ENCODE measurements around the gene CABLES1. TPM values are rescaled to one million over a fixed set of nuclear protein-coding genes. Genes with fewer than 3 reads are reported as not detected.

Gene CABLES1
- total RNA-seq, 2 experiments from 2014 or later: 1.2 to 1.4 TPM

- peaks cover 26% of the 10 kb centered on the region for H3K4me1 Mint-ChIP-seq
- ATAC-seq (ENCODE audit: low read depth): no peak
- H3K4me3 Mint-ChIP-seq: no peak overlapping the region
- POLR2A ChIA-PET: no interaction called here
- H3K9me3 Mint-ChIP-seq: peaks cover 5% of the 10 kb centered on the region
- DNase-seq: no peak
- H3K27ac Mint-ChIP-seq: no peak overlapping the region
- peaks cover 1% of the 10 kb centered on the region for H3K27me3 Mint-ChIP-seq
- peaks cover 7% of the 10 kb centered on the region for H3K36me3 Mint-ChIP-seq
Measured at GRCh38 chr18:23226391-23226790, 91.1 kb downstream of the CABLES1 start.

- peaks cover 1% of the 10 kb centered on the region for H3K27me3 Mint-ChIP-seq
- no peak overlapping the region for H3K4me3 Mint-ChIP-seq
- no peak overlapping the region for H3K27ac Mint-ChIP-seq
- ATAC-seq (ENCODE audit: low read depth) (no peak), DNase-seq (no peak)
- peaks cover 33% of the 10 kb centered on the region for H3K4me1 Mint-ChIP-seq
- H3K9me3 Mint-ChIP-seq: peaks cover 5% of the 10 kb centered on the region
- POLR2A ChIA-PET: no interaction called here
- peaks cover 10% of the 10 kb centered on the region for H3K36me3 Mint-ChIP-seq
Measured at GRCh38 chr18:23226930-23227725, 91.8 kb downstream of the CABLES1 start.

- DNase-seq (no peak), ATAC-seq (ENCODE audit: low read depth) (no peak)
- H3K9me3 Mint-ChIP-seq: peaks cover 5% of the 10 kb centered on the region
- H3K36me3 Mint-ChIP-seq: peaks cover 13% of the 10 kb centered on the region
- no peak overlapping the region for H3K4me3 Mint-ChIP-seq
- H3K27ac Mint-ChIP-seq: no peak overlapping the region
- peaks cover 1% of the 10 kb centered on the region for H3K27me3 Mint-ChIP-seq
- H3K4me1 Mint-ChIP-seq: peaks cover 36% of the 10 kb centered on the region
- POLR2A ChIA-PET: no interaction called here
Measured at GRCh38 chr18:23227726-23228070, 92.4 kb downstream of the CABLES1 start.

- ATAC-seq (ENCODE audit: low read depth): peak; percentile 52
- DNase-seq: no peak
- Mint-ChIP-seq H3K27me3 (peaks cover 1% of the 10 kb centered on the region), H3K36me3 (peaks cover 15% of the 10 kb centered on the region), H3K4me3 (peak overlapping the region; percentile 65), H3K27ac (peak overlapping the region; percentile 92), H3K9me3 (peaks cover 5% of the 10 kb centered on the region), H3K4me1 (peaks cover 38% of the 10 kb centered on the region)
- POLR2A ChIA-PET: interaction anchor here (0.6 to 1.2 kb wide), 5 partner anchors 9 to 157 kb away, joined by 3 to 8 read pairs (median 4); no protein-coding TSS in a partner anchor
Measured at GRCh38 chr18:23228102-23229061, 93.1 kb downstream of the CABLES1 start.

- H3K27ac Mint-ChIP-seq: peak overlapping the region; percentile 69
- H3K36me3 Mint-ChIP-seq: peaks cover 15% of the 10 kb centered on the region
- DNase-seq: no peak
- no peaks in the 10 kb centered on the region for H3K27me3 Mint-ChIP-seq
- H3K9me3 Mint-ChIP-seq: peaks cover 5% of the 10 kb centered on the region
- no peak overlapping the region for H3K4me3 Mint-ChIP-seq
- peaks cover 39% of the 10 kb centered on the region for H3K4me1 Mint-ChIP-seq
- POLR2A ChIA-PET: no interaction called here
- ATAC-seq (ENCODE audit: low read depth): no peak
Measured at GRCh38 chr18:23229472-23229871, 94.2 kb downstream of the CABLES1 start.

- H3K9me3 Mint-ChIP-seq: peaks cover 5% of the 10 kb centered on the region
- ATAC-seq (ENCODE audit: low read depth) (no peak), DNase-seq (no peak)
- H3K36me3 Mint-ChIP-seq: peaks cover 15% of the 10 kb centered on the region
- no peaks in the 10 kb centered on the region for H3K27me3 Mint-ChIP-seq
- peak overlapping the region; percentile 81 for H3K27ac Mint-ChIP-seq
- POLR2A ChIA-PET: no interaction called here
- peaks cover 41% of the 10 kb centered on the region for H3K4me1 Mint-ChIP-seq
- H3K4me3 Mint-ChIP-seq: peak overlapping the region; percentile 49
Measured at GRCh38 chr18:23230686-23231085, 95.4 kb downstream of the CABLES1 start.

GRCh38 chr18:23231340-23232021 is 96.2 kb downstream of the CABLES1 start:
- POLR2A ChIA-PET: no interaction called here
- peak overlapping the region; percentile 52 for H3K4me3 Mint-ChIP-seq
- H3K9me3 Mint-ChIP-seq: peaks cover 5% of the 10 kb centered on the region
- H3K4me1 Mint-ChIP-seq: peaks cover 39% of the 10 kb centered on the region
- ATAC-seq (ENCODE audit: low read depth): peak; percentile 92
- peak overlapping the region; percentile 89 for H3K27ac Mint-ChIP-seq
- H3K27me3 Mint-ChIP-seq: no peaks in the 10 kb centered on the region
- peaks cover 15% of the 10 kb centered on the region for H3K36me3 Mint-ChIP-seq
- peak; percentile 55 for DNase-seq

GRCh38 chr18:23232331-23232730 is 97.0 kb downstream of the CABLES1 start:
- no peak for ATAC-seq (ENCODE audit: low read depth)
- H3K27me3 Mint-ChIP-seq: no peaks in the 10 kb centered on the region
- peaks cover 41% of the 10 kb centered on the region for H3K4me1 Mint-ChIP-seq
- DNase-seq: no peak
- peak overlapping the region; percentile 55 for H3K27ac Mint-ChIP-seq
- peaks cover 4% of the 10 kb centered on the region for H3K9me3 Mint-ChIP-seq
- H3K36me3 Mint-ChIP-seq: peaks cover 15% of the 10 kb centered on the region
- POLR2A ChIA-PET: no interaction called here
- H3K4me3 Mint-ChIP-seq: no peak overlapping the region

- no peak overlapping the region for H3K4me3 Mint-ChIP-seq
- H3K27ac Mint-ChIP-seq: peak overlapping the region; percentile 6
- peaks cover 12% of the 10 kb centered on the region for H3K36me3 Mint-ChIP-seq
- POLR2A ChIA-PET: no interaction called here
- ATAC-seq (ENCODE audit: low read depth) (no peak), DNase-seq (no peak)
- H3K4me1 Mint-ChIP-seq: peaks cover 45% of the 10 kb centered on the region
- H3K9me3 Mint-ChIP-seq: peaks cover 2% of the 10 kb centered on the region
- H3K27me3 Mint-ChIP-seq: no peaks in the 10 kb centered on the region
Measured at GRCh38 chr18:23234619-23235018, 99.3 kb downstream of the CABLES1 start.

GRCh38 chr18:23235336-23235735 is 100.1 kb downstream of the CABLES1 start:
- no peak for ATAC-seq (ENCODE audit: low read depth)
- POLR2A ChIA-PET: no interaction called here
- no peaks in the 10 kb centered on the region for H3K27me3 Mint-ChIP-seq
- peaks cover 41% of the 10 kb centered on the region for H3K4me1 Mint-ChIP-seq
- no peak for DNase-seq
- no peaks in the 10 kb centered on the region for H3K9me3 Mint-ChIP-seq
- peak overlapping the region; percentile 52 for H3K27ac Mint-ChIP-seq
- peaks cover 12% of the 10 kb centered on the region for H3K36me3 Mint-ChIP-seq
- H3K4me3 Mint-ChIP-seq: no peak overlapping the region

- no peaks in the 10 kb centered on the region for H3K27me3 Mint-ChIP-seq
- H3K9me3 Mint-ChIP-seq: no peaks in the 10 kb centered on the region
- peaks cover 9% of the 10 kb centered on the region for H3K36me3 Mint-ChIP-seq
- H3K4me1 Mint-ChIP-seq: peaks cover 39% of the 10 kb centered on the region
- POLR2A ChIA-PET: no interaction called here
- no peak overlapping the region for H3K4me3 Mint-ChIP-seq
- ATAC-seq (ENCODE audit: low read depth) (no peak), DNase-seq (no peak)
- H3K27ac Mint-ChIP-seq: peak overlapping the region; percentile 52
Measured at GRCh38 chr18:23235860-23236259, 100.6 kb downstream of the CABLES1 start.

GRCh38 chr18:23236876-23237468 is 101.7 kb downstream of the CABLES1 start:
- no peaks in the 10 kb centered on the region for H3K27me3 Mint-ChIP-seq
- DNase-seq (no peak), ATAC-seq (ENCODE audit: low read depth) (no peak)
- no peak overlapping the region for H3K4me3 Mint-ChIP-seq
- peaks cover 5% of the 10 kb centered on the region for H3K36me3 Mint-ChIP-seq
- H3K4me1 Mint-ChIP-seq: peaks cover 33% of the 10 kb centered on the region
- peak overlapping the region; percentile 61 for H3K27ac Mint-ChIP-seq
- POLR2A ChIA-PET: interaction anchor here (0.5 to 2.4 kb wide), 5 partner anchors 8 to 122 kb away, joined by 3 to 8 read pairs (median 4); no protein-coding TSS in a partner anchor
- no peaks in the 10 kb centered on the region for H3K9me3 Mint-ChIP-seq

Measured in activated naive CD8-positive, alpha-beta T cell treated with anti-CD3 and anti-CD28 coated beads, Interleukin-2, amount 10 ng/mL, durations not matched to agents 7 days and 5 days (primary cell).